Uterus (tissue), 2 donors: ENCODE data around the gene ADAMTSL1.

Experiments used
- POLR2A ChIP-seq, 2 donors: fragments of 450-650 bp; IDR thresholded peaks; one replicate each; pipeline ENCODE4 v1.6.1; 2016; ENCODE audit warnings: antibody characterized with exemption in 2 of 2, mild to moderate bottlenecking in 1 of 2, moderate library complexity in 1 of 2
- TF ChIP-seq, protein P1 (sequence below), 4 experiments: fragments of 200-600 bp in 2 of 4; fragments of 450-650 bp in 2 of 4; sonication (generic) in 2 of 4; IDR thresholded peaks; one replicate each; pipeline ENCODE4 v1.5.1; 2016 to 2019; ENCODE audit warnings: antibody characterized with exemption in 4 of 4, mild to moderate bottlenecking in 2 of 4, moderate library complexity in 1 of 4

DNA sequence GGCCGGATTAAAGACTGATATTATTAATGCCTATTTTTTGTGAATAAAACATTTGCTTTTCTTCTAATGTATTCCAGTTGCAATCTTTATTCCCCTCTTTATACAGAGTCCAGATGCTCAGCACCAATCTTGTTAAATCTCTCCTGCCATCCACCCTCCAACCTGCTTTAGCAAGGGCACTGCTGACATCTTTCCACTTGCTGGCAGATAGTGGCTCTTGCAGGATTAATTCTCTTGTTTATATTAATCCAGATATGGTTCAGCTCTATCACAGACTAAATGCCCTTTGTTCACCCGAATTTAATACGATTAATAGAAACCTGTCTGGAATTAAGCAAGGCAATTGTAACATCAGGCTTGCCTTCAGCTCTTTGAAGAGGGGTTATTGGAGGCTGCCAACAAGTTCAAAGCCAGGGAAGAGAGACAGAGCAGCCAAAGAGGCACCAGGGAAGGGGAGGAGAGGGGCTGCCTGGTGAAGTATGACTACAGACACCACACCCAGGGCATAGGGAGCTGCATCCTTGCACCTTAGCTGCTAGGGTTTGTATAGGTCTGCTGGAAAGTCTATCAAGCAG is 322.8 kb downstream of the ADAMTSL1 start:
- no peak for TF ChIP-seq POLR2A (IDR thresholded peaks at IDR 0.05)
- TF ChIP-seq, protein P1, sequence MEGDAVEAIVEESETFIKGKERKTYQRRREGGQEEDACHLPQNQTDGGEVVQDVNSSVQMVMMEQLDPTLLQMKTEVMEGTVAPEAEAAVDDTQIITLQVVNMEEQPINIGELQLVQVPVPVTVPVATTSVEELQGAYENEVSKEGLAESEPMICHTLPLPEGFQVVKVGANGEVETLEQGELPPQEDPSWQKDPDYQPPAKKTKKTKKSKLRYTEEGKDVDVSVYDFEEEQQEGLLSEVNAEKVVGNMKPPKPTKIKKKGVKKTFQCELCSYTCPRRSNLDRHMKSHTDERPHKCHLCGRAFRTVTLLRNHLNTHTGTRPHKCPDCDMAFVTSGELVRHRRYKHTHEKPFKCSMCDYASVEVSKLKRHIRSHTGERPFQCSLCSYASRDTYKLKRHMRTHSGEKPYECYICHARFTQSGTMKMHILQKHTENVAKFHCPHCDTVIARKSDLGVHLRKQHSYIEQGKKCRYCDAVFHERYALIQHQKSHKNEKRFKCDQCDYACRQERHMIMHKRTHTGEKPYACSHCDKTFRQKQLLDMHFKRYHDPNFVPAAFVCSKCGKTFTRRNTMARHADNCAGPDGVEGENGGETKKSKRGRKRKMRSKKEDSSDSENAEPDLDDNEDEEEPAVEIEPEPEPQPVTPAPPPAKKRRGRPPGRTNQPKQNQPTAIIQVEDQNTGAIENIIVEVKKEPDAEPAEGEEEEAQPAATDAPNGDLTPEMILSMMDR (IDR thresholded peaks at IDR 0.05), result no peak
